Astrocyte (in vitro differentiated cells and primary cell): Measurements from ENCODE around the gene SSTR5.

Experiments used
- EZH2 ChIP-seq: IDR thresholded peaks from 2 replicates; pipeline ENCODE4 v1.6.1; 2012; ENCODE audit warnings: mild to moderate bottlenecking, low read length, inconsistent platforms; ENCODE audit not compliant: insufficient read depth
- TF ChIP-seq, protein P1 (sequence below): IDR thresholded peaks from 2 replicates; pipeline ENCODE4 v1.5.1; 2011; ENCODE audit warnings: low read depth, mild to moderate bottlenecking, inconsistent platforms, low read length, moderate library complexity; ENCODE audit not compliant: insufficient read depth

DNA sequence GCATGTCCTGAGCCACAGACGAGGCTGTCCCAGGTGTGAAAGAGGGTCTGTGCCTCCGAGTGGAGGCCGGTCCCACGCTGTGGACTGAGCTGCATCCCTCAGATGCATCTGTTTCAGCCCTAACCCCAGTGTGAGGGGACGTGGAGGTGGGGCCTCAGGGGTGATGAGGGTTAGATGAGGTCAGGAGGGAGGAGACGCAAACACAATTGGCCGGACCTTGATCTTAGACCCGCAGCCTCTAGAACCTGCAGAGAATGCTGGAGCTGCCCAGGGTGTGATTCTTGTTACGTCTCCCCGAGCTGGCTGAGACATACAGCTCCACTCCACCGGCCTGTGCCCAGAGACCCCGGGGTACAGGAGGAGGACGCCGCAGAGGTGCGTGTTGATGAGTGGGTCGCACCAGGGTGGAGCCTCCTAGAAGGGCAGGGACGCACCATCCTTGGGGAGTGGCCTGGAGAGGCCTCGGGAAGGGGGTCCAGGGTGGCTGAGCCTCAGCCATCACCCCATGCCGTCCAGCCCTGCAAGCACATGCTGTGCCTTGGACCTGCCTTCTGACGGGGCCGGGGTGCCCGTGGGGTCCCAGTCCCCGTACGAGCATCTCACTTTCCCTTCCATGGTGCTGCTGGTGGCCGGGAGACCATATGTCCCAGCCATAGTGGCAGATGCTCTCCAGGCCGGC lies 40.1 kb downstream of the SSTR5 start:
- TF ChIP-seq EZH2, result no peak
- TF ChIP-seq, protein P1, sequence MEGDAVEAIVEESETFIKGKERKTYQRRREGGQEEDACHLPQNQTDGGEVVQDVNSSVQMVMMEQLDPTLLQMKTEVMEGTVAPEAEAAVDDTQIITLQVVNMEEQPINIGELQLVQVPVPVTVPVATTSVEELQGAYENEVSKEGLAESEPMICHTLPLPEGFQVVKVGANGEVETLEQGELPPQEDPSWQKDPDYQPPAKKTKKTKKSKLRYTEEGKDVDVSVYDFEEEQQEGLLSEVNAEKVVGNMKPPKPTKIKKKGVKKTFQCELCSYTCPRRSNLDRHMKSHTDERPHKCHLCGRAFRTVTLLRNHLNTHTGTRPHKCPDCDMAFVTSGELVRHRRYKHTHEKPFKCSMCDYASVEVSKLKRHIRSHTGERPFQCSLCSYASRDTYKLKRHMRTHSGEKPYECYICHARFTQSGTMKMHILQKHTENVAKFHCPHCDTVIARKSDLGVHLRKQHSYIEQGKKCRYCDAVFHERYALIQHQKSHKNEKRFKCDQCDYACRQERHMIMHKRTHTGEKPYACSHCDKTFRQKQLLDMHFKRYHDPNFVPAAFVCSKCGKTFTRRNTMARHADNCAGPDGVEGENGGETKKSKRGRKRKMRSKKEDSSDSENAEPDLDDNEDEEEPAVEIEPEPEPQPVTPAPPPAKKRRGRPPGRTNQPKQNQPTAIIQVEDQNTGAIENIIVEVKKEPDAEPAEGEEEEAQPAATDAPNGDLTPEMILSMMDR, result no peak
